H1 (cell line): ENCODE measurements around the gene DHCR7. TPM values are rescaled to one million over a fixed set of nuclear protein-coding genes. Genes with fewer than 3 reads are reported as not detected.

Source experiments
- CTCF ChIA-PET: fragments of 300-600 bp; sonication (Branson Sonifier 250); formaldehyde crosslinking; loops from one replicate; lab custom pipeline; 2021; ENCODE audit not compliant: partially characterized antibody; lab: Charles Lee
- POLR2A ChIA-PET: fragments of 300-600 bp; sonication (Branson Sonifier 250); formaldehyde crosslinking; loops from one replicate; lab custom pipeline; 2021; ENCODE audit warnings: inconsistent platforms; ENCODE audit not compliant: partially characterized antibody; lab: Charles Lee
- DNase-seq, 2 experiments: peaks; one replicate each; pipeline versions ENCODE4 v3.0.0 to v3.0.0-alpha.2; 2010 to 2022; ENCODE audit warnings: low spot score in 2 of 2, low read depth in 1 of 2, mixed read lengths in 1 of 2
- FAIRE-seq: peaks from 2 replicates; lab custom pipeline; 2011; peaks lifted over from hg19 to GRCh38; lab: Jason Lieb, UNC
- H2AFZ ChIP-seq: 2 replicates; pipeline ENCODE4 v1.8.1; 2012; ENCODE audit warnings: low read length, inconsistent platforms
- H2AK5ac ChIP-seq: 2 replicates; pipeline ENCODE4 v1.6.1; 2013; ENCODE audit warnings: low read depth, low read length
- H2BK120ac ChIP-seq: replicated peaks from 2 replicates; pipeline ENCODE3; 2013; ENCODE audit warnings: low read depth, low read length, inconsistent platforms
- H2BK12ac ChIP-seq: 2 replicates; pipeline ENCODE4 v1.6.1; 2013; ENCODE audit warnings: low read depth, low read length
- H2BK15ac ChIP-seq: 2 replicates; pipeline ENCODE4 v1.6.1; 2013; ENCODE audit warnings: low read length
- H2BK20ac ChIP-seq: 2 replicates; pipeline ENCODE4 v1.6.1; 2013; ENCODE audit warnings: low read length
- H2BK5ac ChIP-seq: 2 replicates; pipeline ENCODE4 v1.6.1; 2013; ENCODE audit warnings: low read depth, low read length
- H3K14ac ChIP-seq: 2 replicates; pipeline ENCODE4 v1.6.1; 2013; ENCODE audit warnings: inconsistent platforms; ENCODE audit not compliant: insufficient read length
- H3K18ac ChIP-seq: 2 replicates; pipeline ENCODE4 v1.6.1; 2013; ENCODE audit warnings: low read length; ENCODE audit errors: extremely low read depth
- H3K23ac ChIP-seq: 2 replicates; pipeline ENCODE4 v1.6.1; 2013; ENCODE audit warnings: inconsistent platforms; ENCODE audit not compliant: insufficient read length
- H3K23me2 ChIP-seq: 2 replicates; pipeline ENCODE4 v1.6.1; 2013; ENCODE audit warnings: low read depth, low read length
- H3K27ac ChIP-seq: 2 replicates; pipeline ENCODE4 v1.6.1; 2011; ENCODE audit warnings: low read depth, low read length, inconsistent platforms
- H3K27me3 ChIP-seq, 4 experiments: replicated peaks in 1 of 4; 1 replicate in 1 of 4; 2 replicates in 3 of 4; pipeline versions ENCODE4 v1.6.1 to v1.8.1; 2011 to 2013; ENCODE audit warnings: low read length in 3 of 4, mild to moderate bottlenecking in 3 of 4, inconsistent platforms in 2 of 4, mixed read lengths in 2 of 4, moderate library complexity in 1 of 4; ENCODE audit not compliant: control insufficient read depth in 3 of 4, insufficient read depth in 3 of 4; ENCODE audit errors: extremely low read depth in 1 of 4
- H3K36me3 ChIP-seq, 4 experiments: 2 replicates each; pipeline versions ENCODE4 v1.6.1 to v1.8.1; 2011 to 2013; ENCODE audit warnings: mild to moderate bottlenecking in 4 of 4, low read length in 3 of 4, moderate library complexity in 2 of 4, control low read depth in 1 of 4, inconsistent platforms in 1 of 4; ENCODE audit not compliant: insufficient read depth in 4 of 4, control insufficient read depth in 2 of 4
- H3K4ac ChIP-seq: replicated peaks from 2 replicates; pipeline ENCODE3; 2013; ENCODE audit warnings: low read length, low read depth, mixed read lengths, inconsistent platforms; ENCODE audit not compliant: insufficient read length
- H3K4me1 ChIP-seq, 4 experiments: replicated peaks in 1 of 4; 1 replicate in 1 of 4; 2 replicates in 3 of 4; pipeline versions ENCODE4 v1.6.1 to v1.8.1; 2011 to 2013; ENCODE audit warnings: low read length in 3 of 4, inconsistent platforms in 2 of 4, mixed read lengths in 1 of 4; ENCODE audit not compliant: insufficient read depth in 4 of 4, control insufficient read depth in 3 of 4
- H3K4me2 ChIP-seq, 2 experiments: 2 replicates each; pipeline versions ENCODE4 v1.6.1 to v1.8.1; 2011 to 2013; ENCODE audit warnings: low read depth in 2 of 2, low read length in 2 of 2, control low read depth in 1 of 2, inconsistent platforms in 1 of 2, mild to moderate bottlenecking in 1 of 2; ENCODE audit not compliant: insufficient read depth in 1 of 2
- H3K4me3 ChIP-seq, 4 experiments: fragments of 200-600, 300-600 bp in 1 of 4; sonication (generic), shearing (Covaris generic), sonication (Bioruptor Twin) in 1 of 4; 2 replicates each; pipeline versions ENCODE4 v1.5.1 to v1.8.1; 2011 to 2016; ENCODE audit warnings: low read length in 4 of 4, low read depth in 3 of 4, control low read depth in 2 of 4, inconsistent platforms in 2 of 4, mild to moderate bottlenecking in 2 of 4, mixed read lengths in 1 of 4, moderate library complexity in 1 of 4; ENCODE audit not compliant: insufficient read depth in 2 of 4; ENCODE audit errors: extremely low read depth in 1 of 4
- H3K56ac ChIP-seq: replicated peaks from 2 replicates; pipeline ENCODE3; 2013; ENCODE audit warnings: low read depth, mild to moderate bottlenecking, mixed read lengths, low read length, inconsistent platforms; ENCODE audit not compliant: insufficient read length
- H3K79me1 ChIP-seq: 2 replicates; pipeline ENCODE4 v1.6.1; 2013; ENCODE audit warnings: low read depth, low read length, control low read depth
- H3K79me2 ChIP-seq, 2 experiments: 2 replicates each; pipeline versions ENCODE4 v1.6.1 to v1.8.1; 2012 to 2013; ENCODE audit warnings: low read length in 2 of 2, mild to moderate bottlenecking in 2 of 2, inconsistent platforms in 1 of 2; ENCODE audit not compliant: insufficient read depth in 2 of 2, control insufficient read depth in 1 of 2
- H3K9ac ChIP-seq, 4 experiments: replicated peaks in 1 of 4; 1 replicate in 1 of 4; 2 replicates in 3 of 4; pipeline versions ENCODE4 v1.6.1 to v1.8.1; 2011 to 2013; ENCODE audit warnings: low read depth in 3 of 4, low read length in 3 of 4, control low read depth in 2 of 4, mild to moderate bottlenecking in 2 of 4, moderate library complexity in 2 of 4, inconsistent platforms in 1 of 4; ENCODE audit errors: extremely low read depth in 1 of 4
- H3K9me3 ChIP-seq, 2 experiments: 2 replicates each; pipeline versions ENCODE4 v1.6.1 to v1.8.1; 2012 to 2013; ENCODE audit warnings: mild to moderate bottlenecking in 2 of 2, moderate library complexity in 2 of 2, control low read depth in 1 of 2, inconsistent platforms in 1 of 2, low read depth in 1 of 2, low read length in 1 of 2, mixed read lengths in 1 of 2; ENCODE audit not compliant: insufficient read depth in 2 of 2
- H4K20me1 ChIP-seq, 2 experiments: replicated peaks in 1 of 2; 2 replicates each; pipeline versions ENCODE3 to v1.8.1; 2011 to 2013; ENCODE audit warnings: inconsistent platforms in 2 of 2, low read length in 2 of 2, mild to moderate bottlenecking in 1 of 2; ENCODE audit not compliant: insufficient read depth in 2 of 2, control insufficient read depth in 1 of 2
- H4K5ac ChIP-seq: 2 replicates; pipeline ENCODE4 v1.6.1; 2013; ENCODE audit warnings: low read length, low read depth, mixed read lengths, inconsistent platforms; ENCODE audit not compliant: insufficient read length
- H4K8ac ChIP-seq: 2 replicates; pipeline ENCODE4 v1.8.0; 2013; ENCODE audit warnings: mild to moderate bottlenecking, moderate library complexity, low read length, inconsistent platforms; ENCODE audit not compliant: insufficient read depth; ENCODE audit errors: extremely low read depth
- H4K91ac ChIP-seq: replicated peaks from 2 replicates; pipeline ENCODE3; 2013; ENCODE audit warnings: low read length, mixed read lengths, inconsistent platforms; ENCODE audit not compliant: insufficient read length
- POU5F1 ChIP-seq: IDR thresholded peaks from 2 replicates; pipeline ENCODE4 v1.6.1; 2011; ENCODE audit warnings: low read depth, mild to moderate bottlenecking, low read length, moderate library complexity
- WGBS, 2 experiments: shearing (Covaris generic) in 1 of 2; methylation state at CpG; one replicate each; pipeline versions ENCODE4 v1.1.6 to v1.1.7; 2013 to 2015; ENCODE audit warnings: low lambda C conversion rate in 2 of 2, mixed read lengths in 2 of 2, inconsistent platforms in 1 of 2, low coverage in 1 of 2, missing lambda C conversion rate in 1 of 2; ENCODE audit not compliant: insufficient replicate concordance in 2 of 2, insufficient coverage in 1 of 2, insufficient read length in 1 of 2; ENCODE audit errors: extremely low coverage in 1 of 2, missing lambda C conversion rate in 1 of 2; 5-methylcytosine and 5-hydroxymethylcytosine counted together
- polyA plus RNA-seq, 7 experiments: library from polyadenylated mRNA; depleted of rRNA in 3 of 7; stranded (reverse) in 5 of 7; unstranded in 2 of 7; fragments of >200 nt in 5 of 7; fragments of 200-250 nt in 2 of 7; gene quantifications; 1 replicate in 5 of 7; 2 replicates in 1 of 7; 4 replicates in 1 of 7; pipeline versions ENCODE4 v1.2.1 to v1.2.3, GENCODE V29; 2011 to 2013; ENCODE audit warnings: missing spikeins in 2 of 7, mixed read lengths in 2 of 7
- total RNA-seq: library from RNA; stranded (reverse); fragmentation: NEBNext Ultra II Directional; extraction: Animal tissue kit (Norgen Biotek cat#: 25700); gene quantifications from 2 replicates; pipeline ENCODE4 v1.2.1, GENCODE V29; 2021

The DHCR7 gene
- total and polyA plus RNA-seq, 2 of the 8 experiments (the other 6 are each of a cell fraction or from before 2014, with no cell fraction given): 144 to 157 TPM

DNA sequence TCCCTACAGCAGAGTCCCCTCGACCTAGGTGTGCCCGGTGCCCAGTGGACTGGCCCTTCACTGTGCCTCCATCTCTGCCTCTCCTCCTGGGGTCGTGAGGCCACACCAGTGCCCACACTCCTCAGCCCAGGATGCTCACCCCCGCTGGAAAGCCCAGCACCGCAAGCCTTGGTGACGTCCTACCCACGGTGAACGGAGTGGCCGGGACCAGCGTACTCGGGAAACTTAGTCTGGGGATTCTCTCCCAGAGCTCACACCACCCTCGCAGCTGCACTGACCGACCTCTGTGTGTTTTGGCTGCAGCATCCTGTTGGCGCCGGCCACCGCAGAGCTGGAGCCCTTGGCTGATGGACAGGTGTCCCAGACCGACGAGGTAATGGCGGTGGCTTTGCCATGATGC lies 43.3 kb upstream of the DHCR7 start:
- H2BK5ac ChIP-seq: no peak overlapping the region; the same call in 1 of the 2 replicates
- H3K9me3 ChIP-seq: no peaks in the 10 kb centered on the region
- no peak overlapping the region for H3K23ac ChIP-seq
- DNase-seq: peak in 1 of 2 experiments; percentile 28
- POLR2A ChIA-PET: no interaction called here
- H3K27ac ChIP-seq: no peak overlapping the region
- H2BK20ac ChIP-seq: no peak overlapping the region
- H3K27me3 ChIP-seq: no peaks in the 10 kb centered on the region
- H3K4ac ChIP-seq: no peak overlapping the region
- no peak overlapping the region for H2BK12ac ChIP-seq
- 97% methylated on average over 19 of the region's 19 CpGs; no CpG with 5 or more reads in 1 of the 2 experiments for WGBS, 2 experiments
- H3K9ac ChIP-seq: no peak overlapping the region
- no peak for TF ChIP-seq POU5F1
- CTCF ChIA-PET: interaction anchor here (0.7 kb wide), 1 partner anchor 13 kb away, joined by 3 read pairs; no protein-coding TSS in a partner anchor
- peaks cover 0 to 9% (median 3%) of the 10 kb centered on the region in 4 experiments; a peak in 4 of 8 replicates for H3K36me3 ChIP-seq
- no peak overlapping the region for H4K91ac ChIP-seq
- no peaks in the 10 kb centered on the region; the same call in 1 of the 2 replicates for H3K23me2 ChIP-seq
- H2BK120ac ChIP-seq: no peak overlapping the region
- no peak overlapping the region for H4K8ac ChIP-seq
- no peak overlapping the region for H2AK5ac ChIP-seq
- no peak overlapping the region for H3K4me2 ChIP-seq
- no peak overlapping the region for H3K4me3 ChIP-seq
- H3K18ac ChIP-seq: no peak overlapping the region
- H3K56ac ChIP-seq: no peak overlapping the region
- no peaks in the 10 kb centered on the region for H3K79me1 ChIP-seq
- no peak overlapping the region for H3K14ac ChIP-seq
- no peaks in the 10 kb centered on the region for H3K4me1 ChIP-seq
- FAIRE-seq: no peak
- no peak overlapping the region for H2AFZ ChIP-seq
- peaks cover 0 to 6% of the 10 kb centered on the region in 2 experiments for H4K20me1 ChIP-seq
- H4K5ac ChIP-seq: no peak overlapping the region
- H2BK15ac ChIP-seq: no peak overlapping the region
- H3K79me2 ChIP-seq: no peaks in the 10 kb centered on the region
